Liver (tissue), 3 donors: ENCODE measurements around the gene MPST.

Experiments used
- EGR1 ChIP-seq, 2 donors: IDR thresholded peaks; 2 replicates each; pipeline ENCODE4 v1.6.1; 2016 to 2018; ENCODE audit warnings: antibody characterized with exemption in 2 of 2, low read depth in 2 of 2
- FOXA1 ChIP-seq: IDR thresholded peaks from 2 replicates; pipeline ENCODE4 v1.6.1; 2016; ENCODE audit warnings: antibody characterized with exemption
- HNF4G ChIP-seq: IDR thresholded peaks from 2 replicates; pipeline ENCODE4 v1.6.1; 2016; ENCODE audit warnings: antibody characterized with exemption
- JUND ChIP-seq, 2 donors: IDR thresholded peaks; 2 replicates each; pipeline ENCODE4 v1.6.1; 2016; ENCODE audit warnings: antibody characterized with exemption in 2 of 2
- NR2F2 ChIP-seq: IDR thresholded peaks from 2 replicates; pipeline ENCODE4 v1.6.1; 2016; ENCODE audit warnings: antibody characterized with exemption
- RXRA ChIP-seq, 2 donors: IDR thresholded peaks; 2 replicates each; pipeline ENCODE4 v1.6.1; 2017 to 2018; ENCODE audit warnings: antibody characterized with exemption in 2 of 2, mild to moderate bottlenecking in 1 of 2
- SP1 ChIP-seq: IDR thresholded peaks from 2 replicates; pipeline ENCODE4 v1.6.1; 2018; ENCODE audit warnings: antibody characterized with exemption, mild to moderate bottlenecking
- TAF1 ChIP-seq: conservative IDR thresholded peaks from 2 replicates; pipeline ENCODE4 v1.6.1; 2016; ENCODE audit warnings: antibody characterized with exemption, mild to moderate bottlenecking
- YY1 ChIP-seq: IDR thresholded peaks from 2 replicates; pipeline ENCODE4 v1.6.1; 2016; ENCODE audit warnings: antibody characterized with exemption, mild to moderate bottlenecking
- TF ChIP-seq, protein P1 (sequence below): IDR thresholded peaks from 2 replicates; pipeline ENCODE4 v1.6.1; 2016; ENCODE audit warnings: antibody characterized with exemption
- TF ChIP-seq, protein P2 (sequence below): fragments of 150-350 bp; IDR thresholded peaks from 2 replicates; pipeline ENCODE4 v1.5.1; 2017; ENCODE audit warnings: improper control_type of control experiment, low read depth, low read length; ENCODE audit not compliant: missing input control
- TF ChIP-seq, protein P3 (sequence below): IDR thresholded peaks from 2 replicates; pipeline ENCODE4 v1.6.1; 2016; ENCODE audit warnings: antibody characterized with exemption, mild to moderate bottlenecking
- TF ChIP-seq, protein P4 (sequence below): IDR thresholded peaks from 2 replicates; pipeline ENCODE4 v1.6.1; 2016; ENCODE audit warnings: antibody characterized with exemption
- TF ChIP-seq, protein P5 (sequence below): IDR thresholded peaks from 2 replicates; pipeline ENCODE4 v1.6.1; 2016; ENCODE audit warnings: antibody characterized with exemption
- donor health status: healthy.
- donor health status: healthy.

DNA sequence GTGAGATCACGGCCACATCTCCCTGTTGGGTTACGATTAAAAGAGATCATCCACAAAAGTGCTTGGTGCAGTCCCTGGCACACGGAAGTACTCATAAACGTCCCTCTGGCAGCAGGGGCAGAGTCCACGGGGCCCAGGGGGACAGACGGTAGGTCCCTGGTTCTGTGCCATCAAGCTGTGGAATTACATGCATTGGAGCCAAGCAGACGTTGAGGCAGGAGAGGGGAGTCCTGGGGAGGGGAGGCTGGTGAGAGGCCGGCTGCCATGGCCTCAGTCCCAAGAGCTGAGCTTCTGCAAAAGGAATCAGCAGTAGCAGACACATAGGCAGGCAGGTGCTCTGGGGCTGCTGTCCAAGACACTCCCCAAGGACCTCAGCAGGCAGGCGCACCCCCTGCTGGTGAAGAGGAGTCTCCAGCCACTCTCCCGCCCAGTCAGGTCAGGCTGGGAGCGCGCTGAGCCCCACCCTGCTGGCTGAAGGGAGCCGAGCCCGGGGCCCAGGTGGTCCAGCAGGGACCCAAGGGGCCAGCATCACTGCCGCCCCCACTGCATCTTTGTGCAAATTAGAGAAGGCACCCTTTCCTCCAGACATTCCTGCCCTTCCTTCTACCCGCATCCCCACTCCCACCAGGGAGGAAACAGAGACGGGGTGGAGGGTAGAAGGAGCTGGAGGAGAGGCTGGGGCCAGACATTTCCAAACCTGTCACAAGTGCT is 24.4 kb downstream of the MPST start:
- TF ChIP-seq, protein P1, sequence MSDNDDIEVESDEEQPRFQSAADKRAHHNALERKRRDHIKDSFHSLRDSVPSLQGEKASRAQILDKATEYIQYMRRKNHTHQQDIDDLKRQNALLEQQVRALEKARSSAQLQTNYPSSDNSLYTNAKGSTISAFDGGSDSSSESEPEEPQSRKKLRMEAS = peak; percentile 68
- TF ChIP-seq, protein P2, sequence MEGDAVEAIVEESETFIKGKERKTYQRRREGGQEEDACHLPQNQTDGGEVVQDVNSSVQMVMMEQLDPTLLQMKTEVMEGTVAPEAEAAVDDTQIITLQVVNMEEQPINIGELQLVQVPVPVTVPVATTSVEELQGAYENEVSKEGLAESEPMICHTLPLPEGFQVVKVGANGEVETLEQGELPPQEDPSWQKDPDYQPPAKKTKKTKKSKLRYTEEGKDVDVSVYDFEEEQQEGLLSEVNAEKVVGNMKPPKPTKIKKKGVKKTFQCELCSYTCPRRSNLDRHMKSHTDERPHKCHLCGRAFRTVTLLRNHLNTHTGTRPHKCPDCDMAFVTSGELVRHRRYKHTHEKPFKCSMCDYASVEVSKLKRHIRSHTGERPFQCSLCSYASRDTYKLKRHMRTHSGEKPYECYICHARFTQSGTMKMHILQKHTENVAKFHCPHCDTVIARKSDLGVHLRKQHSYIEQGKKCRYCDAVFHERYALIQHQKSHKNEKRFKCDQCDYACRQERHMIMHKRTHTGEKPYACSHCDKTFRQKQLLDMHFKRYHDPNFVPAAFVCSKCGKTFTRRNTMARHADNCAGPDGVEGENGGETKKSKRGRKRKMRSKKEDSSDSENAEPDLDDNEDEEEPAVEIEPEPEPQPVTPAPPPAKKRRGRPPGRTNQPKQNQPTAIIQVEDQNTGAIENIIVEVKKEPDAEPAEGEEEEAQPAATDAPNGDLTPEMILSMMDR = peak; percentile 69
- TF ChIP-seq YY1 (peak; percentile 58), JUND (IDR thresholded peaks at IDR 0.05) (no peak), FOXA1 (no peak), TAF1 (no peak), SP1 (peak; percentile 87), RXRA (IDR thresholded peaks at IDR 0.05) (peak; percentile 47 to 70), HNF4G (peak; percentile 88), NR2F2 (no peak), EGR1 (IDR thresholded peaks at IDR 0.05; ENCODE audit: low read depth in 2 of 2) (no peak)
- TF ChIP-seq, protein P3, sequence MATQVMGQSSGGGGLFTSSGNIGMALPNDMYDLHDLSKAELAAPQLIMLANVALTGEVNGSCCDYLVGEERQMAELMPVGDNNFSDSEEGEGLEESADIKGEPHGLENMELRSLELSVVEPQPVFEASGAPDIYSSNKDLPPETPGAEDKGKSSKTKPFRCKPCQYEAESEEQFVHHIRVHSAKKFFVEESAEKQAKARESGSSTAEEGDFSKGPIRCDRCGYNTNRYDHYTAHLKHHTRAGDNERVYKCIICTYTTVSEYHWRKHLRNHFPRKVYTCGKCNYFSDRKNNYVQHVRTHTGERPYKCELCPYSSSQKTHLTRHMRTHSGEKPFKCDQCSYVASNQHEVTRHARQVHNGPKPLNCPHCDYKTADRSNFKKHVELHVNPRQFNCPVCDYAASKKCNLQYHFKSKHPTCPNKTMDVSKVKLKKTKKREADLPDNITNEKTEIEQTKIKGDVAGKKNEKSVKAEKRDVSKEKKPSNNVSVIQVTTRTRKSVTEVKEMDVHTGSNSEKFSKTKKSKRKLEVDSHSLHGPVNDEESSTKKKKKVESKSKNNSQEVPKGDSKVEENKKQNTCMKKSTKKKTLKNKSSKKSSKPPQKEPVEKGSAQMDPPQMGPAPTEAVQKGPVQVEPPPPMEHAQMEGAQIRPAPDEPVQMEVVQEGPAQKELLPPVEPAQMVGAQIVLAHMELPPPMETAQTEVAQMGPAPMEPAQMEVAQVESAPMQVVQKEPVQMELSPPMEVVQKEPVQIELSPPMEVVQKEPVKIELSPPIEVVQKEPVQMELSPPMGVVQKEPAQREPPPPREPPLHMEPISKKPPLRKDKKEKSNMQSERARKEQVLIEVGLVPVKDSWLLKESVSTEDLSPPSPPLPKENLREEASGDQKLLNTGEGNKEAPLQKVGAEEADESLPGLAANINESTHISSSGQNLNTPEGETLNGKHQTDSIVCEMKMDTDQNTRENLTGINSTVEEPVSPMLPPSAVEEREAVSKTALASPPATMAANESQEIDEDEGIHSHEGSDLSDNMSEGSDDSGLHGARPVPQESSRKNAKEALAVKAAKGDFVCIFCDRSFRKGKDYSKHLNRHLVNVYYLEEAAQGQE = peak; percentile 63
- TF ChIP-seq, protein P4, sequence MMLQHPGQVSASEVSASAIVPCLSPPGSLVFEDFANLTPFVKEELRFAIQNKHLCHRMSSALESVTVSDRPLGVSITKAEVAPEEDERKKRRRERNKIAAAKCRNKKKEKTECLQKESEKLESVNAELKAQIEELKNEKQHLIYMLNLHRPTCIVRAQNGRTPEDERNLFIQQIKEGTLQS = no peak
- TF ChIP-seq, protein P5, sequence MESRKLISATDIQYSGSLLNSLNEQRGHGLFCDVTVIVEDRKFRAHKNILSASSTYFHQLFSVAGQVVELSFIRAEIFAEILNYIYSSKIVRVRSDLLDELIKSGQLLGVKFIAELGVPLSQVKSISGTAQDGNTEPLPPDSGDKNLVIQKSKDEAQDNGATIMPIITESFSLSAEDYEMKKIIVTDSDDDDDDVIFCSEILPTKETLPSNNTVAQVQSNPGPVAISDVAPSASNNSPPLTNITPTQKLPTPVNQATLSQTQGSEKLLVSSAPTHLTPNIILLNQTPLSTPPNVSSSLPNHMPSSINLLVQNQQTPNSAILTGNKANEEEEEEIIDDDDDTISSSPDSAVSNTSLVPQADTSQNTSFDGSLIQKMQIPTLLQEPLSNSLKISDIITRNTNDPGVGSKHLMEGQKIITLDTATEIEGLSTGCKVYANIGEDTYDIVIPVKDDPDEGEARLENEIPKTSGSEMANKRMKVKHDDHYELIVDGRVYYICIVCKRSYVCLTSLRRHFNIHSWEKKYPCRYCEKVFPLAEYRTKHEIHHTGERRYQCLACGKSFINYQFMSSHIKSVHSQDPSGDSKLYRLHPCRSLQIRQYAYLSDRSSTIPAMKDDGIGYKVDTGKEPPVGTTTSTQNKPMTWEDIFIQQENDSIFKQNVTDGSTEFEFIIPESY = no peak
